ENCODE measurements around the gene OXCT1. TPM values are rescaled to one million over a fixed set of nuclear protein-coding genes. Genes with fewer than 3 reads are reported as not detected.

OXCT1 gene
- total and polyA plus RNA-seq, 9 of the 15 experiments (the other 6 are each of a cell fraction or from before 2014, with no cell fraction given) = 24.7 to 61.2 (median 41.9) TPM

- TF ChIP-seq NR1H2 (CRISPR knock-in tag; IDR thresholded peaks at IDR 0.05) = no peak
- TF ChIP-seq ZKSCAN1 (IDR thresholded peaks at IDR 0.05; ENCODE audit: low read depth, low read length) = no peak
- no peak for TF ChIP-seq SMAD2 (IDR thresholded peaks at IDR 0.05; ENCODE audit: low read depth, low read length)
- TF ChIP-seq ZNF766 (CRISPR knock-in tag; conservative IDR thresholded peaks at IDR 0.05) = peak; percentile 98
- TF ChIP-seq HNRNPLL (IDR thresholded peaks at IDR 0.05; ENCODE audit: low read depth, low read length, poor library complexity, severe bottlenecking) = no peak
- no peak for TF ChIP-seq SNIP1 (IDR thresholded peaks at IDR 0.05; ENCODE audit: low read depth)
- TF ChIP-seq PBX2 (CRISPR knock-in tag; IDR thresholded peaks at IDR 0.05; ENCODE audit: low read depth) = no peak
- TF ChIP-seq PBX2 (tag; conservative IDR thresholded peaks at IDR 0.05; ENCODE audit: low read depth) = peak; percentile 31; the same call in 1 of the 2 replicates
- peak; percentile 29 for TF ChIP-seq NFIC (IDR thresholded peaks at IDR 0.05)
- TF ChIP-seq TEAD4 (IDR thresholded peaks at IDR 0.05; ENCODE audit: low read length) = peak; percentile 84
- no peak for TF ChIP-seq TEAD4 (CRISPR knock-in tag; IDR thresholded peaks at IDR 0.05; ENCODE audit: borderline replicate concordance)
- TF ChIP-seq NCOA6 (IDR thresholded peaks at IDR 0.05) = no peak
- no peak for TF ChIP-seq CBFB (CRISPR knock-in tag; IDR thresholded peaks at IDR 0.05)
- no peak for TF ChIP-seq MXD1 (CRISPR knock-in tag; IDR thresholded peaks at IDR 0.05; ENCODE audit: borderline replicate concordance, poor library complexity, severe bottlenecking)
- TF ChIP-seq ZNF23 (CRISPR knock-in tag; IDR thresholded peaks at IDR 0.05) = no peak
- peak; percentile 20; the same call in 1 of the 2 replicates for TF ChIP-seq ATF7 (IDR thresholded peaks at IDR 0.05)
- no peak for TF ChIP-seq ZNF584 (CRISPR knock-in tag; IDR thresholded peaks at IDR 0.05; ENCODE audit: low read depth)
- no peak for TF ChIP-seq SIN3A (IDR thresholded peaks at IDR 0.05; ENCODE audit: borderline replicate concordance in 2 of 2, control insufficient read depth in 1 of 2, low read depth in 2 of 2, low read length in 2 of 2)
- TF ChIP-seq ZNF764 (CRISPR knock-in tag; IDR thresholded peaks at IDR 0.05; ENCODE audit: low read depth) = no peak
- no peak for TF ChIP-seq TCF15 (CRISPR knock-in tag; IDR thresholded peaks at IDR 0.05)
- TF ChIP-seq ETV6 (IDR thresholded peaks at IDR 0.05; ENCODE audit: borderline replicate concordance in 1 of 2, low read depth in 2 of 2, low read length in 1 of 2) = no peak
- no peak for TF ChIP-seq ETV6 (CRISPR knock-in tag; IDR thresholded peaks at IDR 0.05; ENCODE audit: borderline replicate concordance)
- TF ChIP-seq CREM (IDR thresholded peaks at IDR 0.05; ENCODE audit: low read depth) = peak; percentile 58
- no peak for TF ChIP-seq MLX (CRISPR knock-in tag; conservative IDR thresholded peaks at IDR 0.05)
Measured at GRCh38 chr5:41738710-41739354, 131.4 kb downstream of the OXCT1 start (continued).

All from K562 (cell line).